ENCODE data around the gene SLC25A39. TPM values are rescaled to one million over a fixed set of nuclear protein-coding genes. Genes with fewer than 3 reads are reported as not detected.

Gene SLC25A39
- total RNA-seq, 2 donors from 2014 or later, result 60.4 to 83.3 TPM

- no peak for DNase-seq (ENCODE audit: low spot score)
- Histone ChIP-seq H3K4me1 (no peaks in the 10 kb centered on the region), H3K9me3 (no peaks in the 10 kb centered on the region), H3K36me3 (peaks cover 26% of the 10 kb centered on the region), H3K27me3 (no peaks in the 10 kb centered on the region), H3K4me3 (peak overlapping the region in 1 of 2 donors; percentile 52), H3K27ac (no peak overlapping the region)
- TF ChIP-seq CTCF (IDR thresholded peaks at IDR 0.05), result peak in 1 of 2 donors; percentile 50
Observed at GRCh38 chr17:44354582-44355561, 30.2 kb upstream of the SLC25A39 start.

- no peak for TF ChIP-seq CTCF (IDR thresholded peaks at IDR 0.05)
- Histone ChIP-seq H3K36me3 (peaks cover 32% of the 10 kb centered on the region), H3K4me3 (peak overlapping the region; percentile 31 to 52), H3K9me3 (no peaks in the 10 kb centered on the region), H3K4me1 (no peaks in the 10 kb centered on the region), H3K27me3 (no peaks in the 10 kb centered on the region), H3K27ac (peak overlapping the region in 1 of 2 donors; percentile 56)
- no peak for DNase-seq (ENCODE audit: low spot score)
Observed at GRCh38 chr17:44353672-44354331, 29.2 kb upstream of the SLC25A39 start.

- no peak for TF ChIP-seq CTCF (IDR thresholded peaks at IDR 0.05)
- peak overlapping the region; percentile 31 to 52 for H3K4me3 ChIP-seq
- DNase-seq (ENCODE audit: low spot score), result no peak
- H3K4me1 ChIP-seq, result no peaks in the 10 kb centered on the region
- H3K36me3 ChIP-seq, result peaks cover 32% of the 10 kb centered on the region
- H3K27me3 ChIP-seq, result no peaks in the 10 kb centered on the region
- H3K9me3 ChIP-seq, result no peaks in the 10 kb centered on the region
- H3K27ac ChIP-seq, result peak overlapping the region in 1 of 2 donors; percentile 56
Observed at GRCh38 chr17:44352828-44353671, 28.4 kb upstream of the SLC25A39 start.

- DNase-seq (ENCODE audit: low spot score), result no peak
- Histone ChIP-seq H3K4me3 (no peak overlapping the region), H3K27ac (no peak overlapping the region), H3K4me1 (no peaks in the 10 kb centered on the region), H3K9me3 (no peaks in the 10 kb centered on the region), H3K27me3 (no peaks in the 10 kb centered on the region), H3K36me3 (peaks cover 32% of the 10 kb centered on the region)
- TF ChIP-seq CTCF (IDR thresholded peaks at IDR 0.05), result no peak
Observed at GRCh38 chr17:44351961-44352827, 27.6 kb upstream of the SLC25A39 start.

GRCh38 chr17:44351464-44351863 lies 26.8 kb upstream of the SLC25A39 start:
- Histone ChIP-seq H3K27me3 (no peaks in the 10 kb centered on the region), H3K4me1 (peaks cover 0 to under 1% of the 10 kb centered on the region in 2 donors), H3K36me3 (peaks cover 32% of the 10 kb centered on the region), H3K27ac (no peak overlapping the region), H3K4me3 (no peak overlapping the region), H3K9me3 (no peaks in the 10 kb centered on the region)
- TF ChIP-seq CTCF (IDR thresholded peaks at IDR 0.05), result no peak
- no peak for DNase-seq (ENCODE audit: low spot score)
